ENCODE measurements around the gene GLDN.

DNA sequence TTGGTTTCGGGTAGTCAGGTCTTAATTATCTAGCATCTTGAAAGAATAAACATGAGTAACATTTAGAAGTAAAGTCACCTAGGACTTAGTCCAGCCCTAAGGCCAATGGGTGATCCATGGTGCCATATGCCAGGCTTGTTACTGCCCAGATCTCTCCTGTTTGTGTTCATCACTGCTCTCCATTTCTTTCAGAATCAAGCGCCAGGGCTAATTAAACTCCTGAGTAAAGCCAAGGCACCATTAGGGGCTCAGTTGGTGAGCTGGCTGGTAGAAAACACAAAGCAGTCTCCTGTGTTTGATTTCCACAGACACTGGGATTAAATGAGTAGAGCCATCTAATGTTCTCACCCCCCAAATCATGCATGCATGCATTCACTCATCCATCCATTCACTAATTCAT lies 14.4 kb upstream of the GLDN start:
- TF ChIP-seq CTCF (IDR thresholded peaks at IDR 0.05; ENCODE audit: low read length) (no peak), EZH2phosphoT487 (IDR thresholded peaks at IDR 0.05; ENCODE audit: low read length) (no peak), EZH2 (optimal IDR thresholded peaks at IDR 0.05; ENCODE audit: low read depth, low read length) (no peak)
